Femur (tissue), 1 donor: ENCODE measurements around the gene C5.

Experiments used
- DNase-seq: peaks from one replicate; pipeline ENCODE4 v3.0.0-alpha.2; 2017

Gene C5

GRCh38 chr9:120904061-120904977, 145.8 kb downstream of the C5 start:
- DNase-seq, result no peak

- DNase-seq, result no peak
These were observed 147.2 kb downstream of the C5 start for GRCh38 chr9:120902569-120903535.
